Amniotic epithelial cell (primary cell): Measurements from ENCODE around the gene PLN.

Source experiments
- DNase-seq: peaks from one replicate; pipeline ENCODE4 v3.0.0-alpha.2; 2010; ENCODE audit warnings: low read depth

PLN gene

GRCh38 chr6:118537574-118537973, 10.5 kb upstream of the PLN start:
- peak; percentile 66 for DNase-seq

- peak; percentile 73 for DNase-seq
Observed at GRCh38 chr6:118542184-118542952, 5.7 kb upstream of the PLN start.

- DNase-seq = no peak
Observed at GRCh38 chr6:118544105-118544504, 4.0 kb upstream of the PLN start.

GRCh38 chr6:118546164-118546879, 1.8 kb upstream of the PLN start:
- DNase-seq = no peak

- DNase-seq = no peak
Observed at GRCh38 chr6:118546880-118547218, 1.2 kb upstream of the PLN start.

- no peak for DNase-seq
Observed at GRCh38 chr6:118548613-118549012, 517 bp downstream of the PLN start.

GRCh38 chr6:118551063-118552053, 3.3 kb downstream of the PLN start:
- peak; percentile 82 for DNase-seq

- no peak for DNase-seq
Observed at GRCh38 chr6:118553132-118553531, 5.0 kb downstream of the PLN start.

GRCh38 chr6:118554698-118555097, 6.6 kb downstream of the PLN start:
- no peak for DNase-seq

- no peak for DNase-seq
Observed at GRCh38 chr6:118558464-118559217, 10.5 kb downstream of the PLN start.

GRCh38 chr6:118559659-118560058, 11.6 kb downstream of the PLN start:
- DNase-seq = no peak

- DNase-seq = no peak
Observed at GRCh38 chr6:118562248-118562647, 14.2 kb downstream of the PLN start.

GRCh38 chr6:118562959-118563358, 14.9 kb downstream of the PLN start:
- peak; percentile 58 for DNase-seq

GRCh38 chr6:118565311-118565960, 17.3 kb downstream of the PLN start:
- peak; percentile 33 for DNase-seq

- no peak for DNase-seq
Observed at GRCh38 chr6:118567974-118568373, 19.9 kb downstream of the PLN start.

- DNase-seq = no peak
Observed at GRCh38 chr6:118569498-118569897, 21.4 kb downstream of the PLN start.

GRCh38 chr6:118571121-118571520, 23.0 kb downstream of the PLN start:
- no peak for DNase-seq

GRCh38 chr6:118574051-118574865, 26.2 kb downstream of the PLN start:
- peak; percentile 67 for DNase-seq

GRCh38 chr6:118577972-118578371, 29.9 kb downstream of the PLN start:
- DNase-seq = no peak

- no peak for DNase-seq
Observed at GRCh38 chr6:118578617-118579016, 30.5 kb downstream of the PLN start.
